ENCODE data around the gene SIL1.

Gene SIL1

DNA sequence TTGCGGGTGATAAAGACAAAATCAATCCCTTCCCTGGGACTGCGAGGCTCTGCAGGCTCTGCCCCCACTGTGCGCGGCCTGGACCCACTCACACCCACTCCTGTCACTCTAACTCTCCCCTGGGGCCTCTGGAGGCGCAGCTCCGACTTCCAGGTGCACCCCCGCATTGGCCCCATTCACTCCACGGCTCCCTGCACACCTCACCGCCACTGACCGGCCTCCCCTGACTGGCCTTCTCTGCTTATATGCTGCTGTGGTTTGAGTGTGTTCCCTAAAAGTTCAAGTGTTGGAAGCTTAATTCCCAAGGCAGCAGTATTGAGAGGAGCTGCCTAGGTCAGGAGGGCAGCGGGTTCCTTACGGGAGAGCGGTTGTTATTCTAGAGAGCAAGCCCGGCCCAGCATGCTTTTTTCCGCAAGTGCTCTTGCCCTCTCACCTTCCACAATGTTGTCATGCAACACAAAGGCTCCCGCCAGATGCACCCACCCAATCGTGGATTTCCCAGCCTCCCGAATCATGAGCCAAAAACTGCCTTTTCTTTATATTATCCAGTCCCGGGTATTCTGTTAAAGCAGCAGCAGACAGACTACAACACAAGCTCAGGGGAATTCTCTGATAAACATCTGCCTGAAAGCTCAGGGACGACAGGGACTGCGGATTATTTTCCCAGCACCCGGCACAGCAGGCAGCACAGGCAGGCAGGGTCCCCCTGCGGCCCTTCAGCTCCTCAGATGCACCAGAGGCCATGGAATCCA is 249.5 kb downstream of the SIL1 start:
- DNase-seq (ENCODE audit: extremely low read depth in 1 of 2, low read depth in 1 of 2), result no peak

DNA sequence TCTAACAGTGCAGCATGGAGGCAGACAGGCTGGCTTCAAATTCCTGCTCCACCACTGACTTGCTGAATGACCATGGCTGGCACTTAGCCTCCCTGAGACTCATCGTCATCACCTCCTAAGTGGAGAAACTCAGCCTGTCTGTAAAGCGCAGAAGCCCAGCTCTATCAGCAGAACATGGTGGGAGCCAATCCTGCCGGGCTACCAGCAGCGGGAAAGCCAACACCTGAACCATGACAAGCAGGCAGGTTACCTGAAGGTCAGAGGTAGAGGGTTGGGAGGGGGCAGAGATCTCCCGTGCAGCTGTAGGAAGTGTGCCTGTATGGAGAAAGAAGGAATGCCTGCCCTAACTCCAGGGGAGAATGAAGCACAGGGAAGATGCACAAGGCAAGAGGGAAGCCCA is 250.4 kb downstream of the SIL1 start:
- no peak for DNase-seq (ENCODE audit: extremely low read depth in 1 of 2, low read depth in 1 of 2)

DNA sequence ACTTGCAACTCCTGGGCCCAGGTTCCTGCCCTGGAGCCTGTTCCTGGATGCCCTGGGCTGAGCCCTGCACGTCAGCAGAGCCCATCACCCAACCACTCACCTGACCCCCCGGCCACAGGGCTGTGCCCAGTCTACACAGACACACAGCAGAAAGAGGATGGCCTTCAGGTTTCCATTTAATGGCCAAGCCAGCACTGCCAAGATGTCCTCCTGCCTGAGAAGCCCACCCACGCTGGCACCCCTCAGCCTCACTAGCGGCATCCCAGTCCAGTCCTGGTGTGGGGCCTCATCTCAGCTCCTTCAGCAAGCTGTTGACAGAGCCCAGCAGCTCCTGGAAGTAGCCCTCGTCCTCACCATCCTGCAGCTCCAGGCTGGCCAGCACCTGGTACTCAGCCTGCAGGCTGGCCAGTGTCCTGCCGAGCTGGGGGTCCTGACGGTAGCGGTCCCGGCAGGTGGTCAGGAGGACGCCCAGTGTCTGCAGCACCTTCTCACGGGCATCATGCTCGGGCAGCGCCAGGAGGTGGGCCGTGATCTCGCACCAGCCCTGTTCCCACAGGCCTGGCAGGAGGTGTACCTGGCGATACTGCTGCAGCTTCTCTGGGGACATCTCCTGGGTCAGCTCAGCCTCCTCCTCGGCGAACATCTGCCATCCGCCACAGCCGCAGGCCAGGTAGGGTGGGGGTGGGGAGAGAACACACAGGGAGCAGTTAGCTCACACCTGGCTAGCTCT is 251.2 kb downstream of the SIL1 start:
- DNase-seq (ENCODE audit: extremely low read depth in 1 of 2, low read depth in 1 of 2), result no peak

DNA sequence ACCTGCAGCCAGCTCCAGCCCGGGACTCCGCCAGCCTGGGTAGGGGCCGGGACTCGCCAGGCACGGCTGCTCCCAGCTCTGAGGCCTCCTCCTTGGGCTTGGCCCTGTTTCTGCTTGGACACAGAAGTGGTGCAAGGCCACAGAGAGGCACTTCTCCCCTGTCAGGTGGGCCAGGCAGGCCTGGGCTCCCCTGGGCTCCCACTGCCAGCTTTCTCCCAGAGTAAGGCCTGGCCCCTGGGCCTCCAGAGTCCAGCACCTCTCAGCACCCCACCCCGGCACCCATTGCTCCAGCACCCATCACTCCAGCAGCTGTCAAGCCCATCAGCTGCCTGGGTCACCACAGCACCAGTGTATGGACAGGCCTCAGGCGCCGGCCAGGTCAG is 251.9 kb downstream of the SIL1 start:
- DNase-seq (ENCODE audit: extremely low read depth in 1 of 2, low read depth in 1 of 2), result no peak

- no peak for DNase-seq (ENCODE audit: extremely low read depth in 1 of 2, low read depth in 1 of 2)
Measured at GRCh38 chr5:138945421-138946240, 252.5 kb downstream of the SIL1 start.

DNA sequence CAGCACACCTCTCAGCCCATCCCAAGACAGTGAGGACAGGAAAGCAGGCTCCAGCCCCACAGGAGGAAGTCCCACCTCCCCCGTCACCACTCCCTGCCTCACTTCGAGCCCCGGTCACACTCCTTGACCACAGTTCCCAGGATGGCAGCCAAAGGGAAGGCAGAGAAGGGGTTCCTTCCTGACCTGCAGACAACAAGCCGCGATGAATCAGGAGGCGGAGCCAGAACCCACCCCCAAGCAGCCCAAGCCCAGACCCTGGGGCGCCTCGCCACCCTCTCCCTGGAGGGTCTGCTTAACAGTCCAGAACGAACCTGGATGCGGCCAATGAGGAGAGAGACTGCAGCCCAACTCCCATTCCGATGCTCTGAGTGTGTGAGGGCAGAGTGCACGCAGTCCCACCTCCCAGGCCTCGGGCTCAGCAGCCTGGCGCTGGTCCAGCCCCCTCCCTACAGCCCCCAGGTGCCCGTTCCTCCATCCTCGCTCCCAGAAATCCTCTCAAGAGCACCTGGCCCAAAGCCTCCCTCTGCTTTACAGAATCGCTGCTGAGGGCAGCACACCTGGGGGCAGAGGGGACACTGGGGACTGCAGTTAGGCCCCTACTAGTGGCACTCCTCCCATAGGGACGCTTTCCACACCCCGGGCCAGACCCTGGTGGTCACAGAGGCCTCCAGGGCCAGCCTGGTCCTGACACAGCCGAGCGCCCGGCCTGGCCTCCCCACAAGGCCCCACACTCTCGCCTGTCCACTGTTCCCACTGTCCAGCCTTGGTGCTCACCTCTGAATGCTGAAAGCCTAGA is 253.4 kb downstream of the SIL1 start:
- no peak for DNase-seq (ENCODE audit: extremely low read depth in 1 of 2, low read depth in 1 of 2)

DNA sequence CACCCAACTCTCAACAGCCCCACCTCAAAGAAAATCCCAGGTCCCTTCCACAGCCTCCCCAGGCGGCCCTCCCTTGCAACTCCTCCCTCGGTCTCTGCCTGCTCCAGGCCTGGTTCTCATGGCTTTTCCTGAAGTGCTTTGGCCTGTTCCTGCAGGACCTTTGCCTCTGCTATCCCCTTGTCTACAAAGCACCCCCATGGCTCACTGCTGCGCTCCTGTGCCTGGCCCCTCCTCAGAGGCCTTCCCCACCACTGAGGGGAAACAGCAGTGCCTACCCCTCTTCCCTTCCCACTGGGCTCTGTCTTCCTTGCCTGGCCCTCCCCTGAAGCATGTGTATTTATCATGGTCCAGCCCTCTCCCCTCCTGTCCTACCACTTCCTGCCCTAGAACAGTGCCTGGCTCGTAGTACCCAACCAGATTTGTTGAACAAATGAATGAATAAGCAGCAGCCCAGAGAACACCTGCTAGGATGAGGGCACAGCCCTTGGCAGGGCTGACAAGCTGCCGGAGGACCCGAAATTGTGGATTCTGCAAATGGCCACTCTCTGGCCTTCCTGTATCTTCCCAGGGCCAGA is 254.5 kb downstream of the SIL1 start:
- no peak for DNase-seq (ENCODE audit: extremely low read depth in 1 of 2, low read depth in 1 of 2)

- no peak for DNase-seq (ENCODE audit: extremely low read depth in 1 of 2, low read depth in 1 of 2)
Measured at GRCh38 chr5:138942861-138943260, 255.3 kb downstream of the SIL1 start.

- DNase-seq (ENCODE audit: extremely low read depth in 1 of 2, low read depth in 1 of 2), result no peak
Measured at GRCh38 chr5:138942066-138942465, 256.1 kb downstream of the SIL1 start.

GRCh38 chr5:138938526-138938925 is 259.6 kb downstream of the SIL1 start:
- DNase-seq (ENCODE audit: extremely low read depth in 1 of 2, low read depth in 1 of 2), result no peak

GRCh38 chr5:138937392-138938387 is 260.5 kb downstream of the SIL1 start:
- no peak for DNase-seq (ENCODE audit: extremely low read depth in 1 of 2, low read depth in 1 of 2)

DNA sequence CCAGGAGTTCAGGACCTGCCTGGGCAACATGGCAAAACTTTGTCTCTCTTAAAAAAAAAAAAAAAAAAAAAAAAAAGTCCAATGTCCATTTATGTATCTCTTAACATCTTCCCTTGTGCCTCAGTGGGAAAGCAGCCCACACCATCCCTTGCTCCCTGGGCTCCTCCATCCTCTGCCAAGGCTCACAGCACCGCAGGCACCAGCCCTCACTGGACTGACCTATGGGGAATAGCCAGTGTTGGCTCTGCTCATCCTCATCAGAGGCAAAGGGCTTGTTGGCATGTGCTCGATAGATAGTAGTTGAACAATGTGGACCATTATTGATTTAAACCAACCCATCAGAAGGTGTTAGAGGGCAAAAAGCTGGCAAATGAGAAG is 261.2 kb downstream of the SIL1 start:
- DNase-seq (ENCODE audit: extremely low read depth in 1 of 2, low read depth in 1 of 2), result no peak

GRCh38 chr5:138936225-138936967 is 261.8 kb downstream of the SIL1 start:
- DNase-seq (ENCODE audit: extremely low read depth in 1 of 2, low read depth in 1 of 2), result no peak

GRCh38 chr5:138935466-138935865 is 262.7 kb downstream of the SIL1 start:
- no peak for DNase-seq (ENCODE audit: extremely low read depth in 1 of 2, low read depth in 1 of 2)

GRCh38 chr5:138934971-138935370 is 263.2 kb downstream of the SIL1 start:
- DNase-seq (ENCODE audit: extremely low read depth in 1 of 2, low read depth in 1 of 2), result no peak

DNA sequence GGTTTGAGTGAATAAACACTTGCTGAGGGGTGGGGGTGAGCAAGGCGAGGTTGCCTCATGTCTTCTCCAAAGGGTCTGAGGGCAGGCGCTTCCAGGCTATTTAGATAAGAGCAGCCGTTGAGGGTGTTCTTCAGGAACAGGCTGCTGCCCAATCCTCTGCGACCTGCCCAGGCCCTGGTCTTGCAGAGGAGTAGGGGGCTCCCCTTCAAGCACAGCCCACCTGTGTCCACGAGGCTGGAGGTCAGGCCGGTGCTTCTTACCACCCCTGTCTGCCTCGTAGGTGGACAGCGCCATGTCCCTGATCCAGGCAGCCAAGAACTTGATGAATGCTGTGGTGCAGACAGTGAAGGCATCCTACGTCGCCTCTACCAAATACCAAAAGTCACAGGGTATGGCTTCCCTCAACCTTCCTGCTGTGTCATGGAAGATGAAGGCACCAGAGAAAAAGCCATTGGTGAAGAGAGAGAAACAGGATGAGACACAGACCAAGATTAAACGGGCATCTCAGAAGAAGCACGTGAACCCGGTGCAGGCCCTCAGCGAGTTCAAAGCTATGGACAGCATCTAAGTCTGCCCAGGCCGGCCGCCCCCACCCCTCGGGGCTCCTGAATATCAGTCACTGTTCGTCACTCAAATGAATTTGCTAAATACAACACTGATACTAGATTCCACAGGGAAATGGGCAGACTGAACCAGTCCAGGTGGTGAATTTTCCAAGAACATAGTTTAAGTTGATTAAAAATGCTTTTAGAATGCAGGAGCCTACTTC is 264.5 kb downstream of the SIL1 start:
- no peak for DNase-seq (ENCODE audit: extremely low read depth in 1 of 2, low read depth in 1 of 2)

DNA sequence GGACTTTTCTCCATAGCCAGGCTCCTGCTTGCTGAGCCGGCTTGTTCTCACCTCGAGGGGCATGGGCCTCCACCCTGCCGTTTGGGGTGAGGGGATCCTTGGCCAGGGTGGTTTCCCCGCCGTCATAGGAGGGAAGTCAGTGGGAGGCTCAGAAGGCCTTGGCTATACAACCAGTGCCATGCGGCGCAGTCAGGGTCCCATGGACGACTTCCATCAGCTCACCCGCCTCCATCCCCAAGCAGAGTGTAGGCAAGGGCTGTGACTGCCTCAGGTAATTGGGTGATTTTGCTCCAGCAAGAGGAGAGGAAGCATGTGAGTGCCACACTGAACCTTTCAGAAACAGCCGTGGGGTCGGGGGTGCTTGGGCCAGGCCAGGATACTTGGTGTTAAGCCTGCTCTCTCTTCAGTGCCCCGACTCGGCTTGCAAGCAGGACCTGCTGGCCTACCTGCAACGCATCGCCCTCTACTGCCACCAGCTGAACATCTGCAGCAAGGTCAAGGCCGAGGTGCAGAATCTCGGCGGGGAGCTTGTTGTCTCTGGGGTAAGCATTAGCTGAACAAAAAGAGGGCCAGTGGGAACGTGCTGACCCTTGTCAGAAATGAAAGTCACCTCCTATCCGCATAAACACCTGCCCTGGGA is 265.9 kb downstream of the SIL1 start:
- no peak for DNase-seq (ENCODE audit: extremely low read depth in 1 of 2, low read depth in 1 of 2)

All from activated CD8-positive, alpha-beta memory T cell treated with anti-CD3 and anti-CD28 coated beads for 1 hour (primary cell).